Endodermal cell (in vitro differentiated cells): ENCODE results near the gene MMP11. TPM values are rescaled to one million over a fixed set of nuclear protein-coding genes. Genes with fewer than 3 reads are reported as not detected.

ENCODE experiments used
- DNase-seq: peaks from one replicate; pipeline ENCODE4 v3.0.0-alpha.2; 2017
- H3K27ac ChIP-seq: 2 replicates; pipeline ENCODE4 v1.5.1; 2013; ENCODE audit warnings: mild to moderate bottlenecking, low read depth, low read length, moderate library complexity
- H3K27me3 ChIP-seq: 2 replicates; pipeline ENCODE4 v1.6.1; 2013; ENCODE audit warnings: mild to moderate bottlenecking, low read length, moderate library complexity; ENCODE audit not compliant: insufficient read depth, control insufficient read depth, poor library complexity, severe bottlenecking
- H3K36me3 ChIP-seq: 2 replicates; pipeline ENCODE4 v1.7.0; 2013; ENCODE audit warnings: mild to moderate bottlenecking, low read length, moderate library complexity; ENCODE audit not compliant: control insufficient read depth, insufficient read depth
- H3K4me1 ChIP-seq: one replicate; pipeline ENCODE4 v1.7.0; 2013; ENCODE audit warnings: low read length; ENCODE audit not compliant: control insufficient read depth, insufficient read depth
- H3K4me3 ChIP-seq: 2 replicates; pipeline ENCODE4 v1.5.1; 2013; ENCODE audit warnings: mild to moderate bottlenecking, low read length, moderate library complexity
- H3K9ac ChIP-seq: 2 replicates; pipeline ENCODE4 v1.6.1; 2013; ENCODE audit warnings: mild to moderate bottlenecking, low read length, moderate library complexity; ENCODE audit not compliant: poor library complexity, severe bottlenecking; ENCODE audit errors: extremely low read depth
- H3K9me3 ChIP-seq: 2 replicates; pipeline ENCODE4 v1.6.1; 2013; ENCODE audit warnings: mild to moderate bottlenecking, low read length, moderate library complexity; ENCODE audit not compliant: control insufficient read depth
- H3K27ac Mint-ChIP-seq: 2 replicates; pipeline ENCODE4 v1.8.0; 2020; ENCODE audit warnings: mixed read lengths
- H3K27me3 Mint-ChIP-seq: 2 replicates; pipeline ENCODE4 v1.8.0; 2021; ENCODE audit warnings: mild to moderate bottlenecking, mixed read lengths; ENCODE audit not compliant: insufficient read depth
- H3K36me3 Mint-ChIP-seq: 2 replicates; pipeline ENCODE4 v1.8.0; 2020; ENCODE audit warnings: low read depth, mixed read lengths
- H3K4me1 Mint-ChIP-seq: 2 replicates; pipeline ENCODE4 v1.8.0; 2020; ENCODE audit warnings: mixed read lengths
- H3K4me3 Mint-ChIP-seq: 2 replicates; pipeline ENCODE4 v1.8.0; 2020; ENCODE audit warnings: mild to moderate bottlenecking, moderate library complexity, mixed read lengths
- H3K9me3 Mint-ChIP-seq: 2 replicates; pipeline ENCODE4 v1.8.0; 2020; ENCODE audit warnings: mild to moderate bottlenecking, mixed read lengths
- WGBS, 2 experiments: methylation state at CpG; one replicate each; pipeline versions ENCODE4 v1.1.5 to v1.1.7; 2013; ENCODE audit warnings: missing lambda C conversion rate in 2 of 2, mixed read lengths in 1 of 2; ENCODE audit not compliant: insufficient coverage in 1 of 2, insufficient read length in 1 of 2; 5-methylcytosine and 5-hydroxymethylcytosine counted together
- total RNA-seq, 2 donors: library from RNA; stranded (reverse); fragmentation: NEBNext Ultra II Directional in 1 of 2; extraction: Animal tissue kit (Norgen Biotek cat#: 25700) in 1 of 2; gene quantifications; 2 replicates in 1 of 2; 3 replicates in 1 of 2; pipeline ENCODE4 v1.2.1, GENCODE V29; 2021
- TF ChIP-seq, protein P1 (sequence below): fragments of 200-600 bp; sonication (generic); conservative IDR thresholded peaks from 2 replicates; pipeline ENCODE4 v1.5.0; 2021; ENCODE audit warnings: antibody characterized with exemption, mild to moderate bottlenecking

Gene MMP11
- total RNA-seq, 2 donors from 2014 or later: 9.7 to 14.3 TPM

DNA sequence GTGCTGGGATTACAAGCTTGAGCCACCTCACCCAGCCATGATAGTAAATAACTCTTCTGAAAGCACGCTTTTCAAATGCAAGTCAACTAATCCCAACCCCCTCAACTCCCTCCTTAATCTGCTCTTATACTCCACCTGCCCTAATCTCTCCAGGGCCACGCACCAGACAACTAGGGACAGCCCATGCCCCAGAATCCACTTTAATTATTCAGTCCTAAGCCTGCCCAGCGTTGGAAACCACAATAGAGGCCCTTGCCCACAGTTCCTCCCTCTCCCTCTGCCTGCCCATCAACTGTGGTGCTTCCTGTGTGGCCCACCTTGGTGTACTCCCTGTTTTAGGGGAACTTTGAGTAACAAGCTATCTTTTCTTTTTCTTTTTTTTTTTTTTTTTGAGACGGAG lies 15.8 kb upstream of the MMP11 start:
- Histone ChIP-seq H3K9ac (no peak overlapping the region), H3K4me3 (no peak overlapping the region), H3K4me1 (no peaks in the 10 kb centered on the region), H3K36me3 (no peaks in the 10 kb centered on the region), H3K27ac (no peak overlapping the region), H3K27me3 (no peaks in the 10 kb centered on the region), H3K9me3 (no peaks in the 10 kb centered on the region)
- Mint-ChIP-seq H3K27me3 (peaks cover 9% of the 10 kb centered on the region), H3K36me3 (no peaks in the 10 kb centered on the region), H3K4me1 (peaks cover 4% of the 10 kb centered on the region), H3K4me3 (no peak overlapping the region), H3K9me3 (no peaks in the 10 kb centered on the region), H3K27ac (no peak overlapping the region)
- DNase-seq: no peak
- TF ChIP-seq, protein P1, sequence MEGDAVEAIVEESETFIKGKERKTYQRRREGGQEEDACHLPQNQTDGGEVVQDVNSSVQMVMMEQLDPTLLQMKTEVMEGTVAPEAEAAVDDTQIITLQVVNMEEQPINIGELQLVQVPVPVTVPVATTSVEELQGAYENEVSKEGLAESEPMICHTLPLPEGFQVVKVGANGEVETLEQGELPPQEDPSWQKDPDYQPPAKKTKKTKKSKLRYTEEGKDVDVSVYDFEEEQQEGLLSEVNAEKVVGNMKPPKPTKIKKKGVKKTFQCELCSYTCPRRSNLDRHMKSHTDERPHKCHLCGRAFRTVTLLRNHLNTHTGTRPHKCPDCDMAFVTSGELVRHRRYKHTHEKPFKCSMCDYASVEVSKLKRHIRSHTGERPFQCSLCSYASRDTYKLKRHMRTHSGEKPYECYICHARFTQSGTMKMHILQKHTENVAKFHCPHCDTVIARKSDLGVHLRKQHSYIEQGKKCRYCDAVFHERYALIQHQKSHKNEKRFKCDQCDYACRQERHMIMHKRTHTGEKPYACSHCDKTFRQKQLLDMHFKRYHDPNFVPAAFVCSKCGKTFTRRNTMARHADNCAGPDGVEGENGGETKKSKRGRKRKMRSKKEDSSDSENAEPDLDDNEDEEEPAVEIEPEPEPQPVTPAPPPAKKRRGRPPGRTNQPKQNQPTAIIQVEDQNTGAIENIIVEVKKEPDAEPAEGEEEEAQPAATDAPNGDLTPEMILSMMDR: no peak
- 71 to 100% methylated on average over 1 to 4 of the region's 4 CpGs for WGBS, 2 experiments

DNA sequence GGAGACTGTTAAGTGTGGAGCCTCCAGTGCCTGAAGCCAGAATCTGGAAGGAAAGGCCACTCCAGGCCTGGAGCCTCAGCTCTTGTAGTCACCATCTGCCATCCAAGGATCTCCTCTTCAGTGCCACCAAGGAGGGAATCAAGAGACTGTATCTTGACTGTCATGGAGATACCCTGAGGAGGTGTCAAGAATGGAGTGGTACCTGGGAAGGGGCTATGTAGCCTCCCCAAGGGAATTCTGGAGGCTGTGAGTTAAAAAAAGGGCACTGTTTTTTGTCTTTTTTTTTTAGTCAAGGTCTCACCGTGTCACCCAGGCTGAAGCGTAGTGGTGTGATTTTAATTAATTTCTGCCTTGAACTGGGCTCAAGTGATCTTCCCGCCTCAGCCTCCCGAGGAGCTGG lies 13.1 kb upstream of the MMP11 start:
- H3K27ac ChIP-seq: no peak overlapping the region
- H3K9me3 ChIP-seq: no peaks in the 10 kb centered on the region
- H3K4me3 ChIP-seq: no peak overlapping the region
- Mint-ChIP-seq H3K4me1 (peaks cover 15% of the 10 kb centered on the region), H3K4me3 (no peak overlapping the region), H3K36me3 (no peaks in the 10 kb centered on the region), H3K9me3 (no peaks in the 10 kb centered on the region), H3K27ac (no peak overlapping the region), H3K27me3 (peaks cover 12% of the 10 kb centered on the region)
- H3K4me1 ChIP-seq: no peaks in the 10 kb centered on the region
- TF ChIP-seq, protein P1: no peak
- H3K27me3 ChIP-seq: no peaks in the 10 kb centered on the region
- WGBS, 2 experiments: 90 to 97% methylated on average over 2 to 4 of the region's 4 CpGs
- no peak overlapping the region for H3K9ac ChIP-seq
- H3K36me3 ChIP-seq: no peaks in the 10 kb centered on the region
- DNase-seq: no peak

GRCh38 chr22:23760056-23760455 lies 12.6 kb upstream of the MMP11 start:
- WGBS, 2 experiments: 86 to 89% methylated on average over 4 to 6 of the region's 6 CpGs
- H3K27me3 ChIP-seq: no peaks in the 10 kb centered on the region

More at GRCh38 chr22:23760056-23760455, 12.6 kb upstream of the MMP11 start:
- Histone ChIP-seq H3K9ac (no peak overlapping the region), H3K36me3 (no peaks in the 10 kb centered on the region), H3K4me3 (no peak overlapping the region), H3K4me1 (no peaks in the 10 kb centered on the region), H3K27ac (no peak overlapping the region), H3K9me3 (no peaks in the 10 kb centered on the region)
- TF ChIP-seq, protein P1: no peak
- no peak for DNase-seq
- peaks cover 15% of the 10 kb centered on the region for H3K4me1 Mint-ChIP-seq
- no peaks in the 10 kb centered on the region for H3K9me3 Mint-ChIP-seq
- H3K27me3 Mint-ChIP-seq: peaks cover 12% of the 10 kb centered on the region
- no peak overlapping the region for H3K27ac Mint-ChIP-seq
- H3K4me3 Mint-ChIP-seq: no peak overlapping the region
- H3K36me3 Mint-ChIP-seq: no peaks in the 10 kb centered on the region
